Panc1 (cell line): ENCODE results near the gene SENP6. TPM values are rescaled to one million over a fixed set of nuclear protein-coding genes. Genes with fewer than 3 reads are reported as not detected.

Experiments
- ATAC-seq: fragments of 200-7000 bp; cut with Tn5 transposase; 2 replicates; pipeline ENCODE4 v1.9.1; 2020; ENCODE audit warnings: mild to moderate bottlenecking, moderate library complexity
- BruUV-seq: library from RNA; stranded (reverse); fragments of 400-500 nt; replicated peaks from 2 replicates; lab custom pipeline; 2021; lab: Mats Ljungman, UMichigan
- CTCF ChIA-PET: fragments of 300-600 bp; sonication (Branson Sonifier 250); formaldehyde crosslinking; loops from one replicate; lab custom pipeline; 2022; ENCODE audit warnings: antibody characterized with exemption; lab: Charles Lee
- POLR2A ChIA-PET: fragments of 300-600 bp; sonication (Branson Sonifier 250); formaldehyde crosslinking; loops from one replicate; lab custom pipeline; 2022; ENCODE audit warnings: antibody characterized with exemption; lab: Charles Lee
- DNase-seq: peaks from one replicate; pipeline ENCODE4 v3.0.0-alpha.2; 2010; ENCODE audit warnings: low read depth, low spot score
- H3K27ac ChIP-seq: 2 replicates; pipeline ENCODE4 v1.5.1; 2011; ENCODE audit warnings: mild to moderate bottlenecking, low read length, inconsistent platforms
- H3K27me3 ChIP-seq: fragments of 200-500 bp; sonication (Bioruptor generic); 2 replicates; pipeline ENCODE4 v1.6.0; 2014; ENCODE audit warnings: low read length, inconsistent platforms; ENCODE audit not compliant: control insufficient read depth, insufficient read depth
- H3K36me3 ChIP-seq: fragments of 200-500 bp; sonication (Bioruptor generic); 2 replicates; pipeline ENCODE4 v1.5.1; 2014; ENCODE audit warnings: inconsistent platforms, mild to moderate bottlenecking, low read length, moderate library complexity; ENCODE audit not compliant: control insufficient read depth, insufficient read depth
- H3K4me1 ChIP-seq: 2 replicates; pipeline ENCODE4 v1.5.1; 2011; ENCODE audit warnings: inconsistent platforms, mild to moderate bottlenecking, low read length, moderate library complexity; ENCODE audit not compliant: control insufficient read depth, insufficient read depth
- H3K4me3 ChIP-seq, 2 experiments: 2 replicates each; pipeline ENCODE4 v1.5.1; 2011 to 2012; ENCODE audit warnings: low read depth in 2 of 2, low read length in 2 of 2, mild to moderate bottlenecking in 2 of 2, inconsistent platforms in 1 of 2, moderate library complexity in 1 of 2
- H3K9me3 ChIP-seq: fragments of 200-500 bp; sonication (Bioruptor generic); 2 replicates; pipeline ENCODE4 v1.5.1; 2014; ENCODE audit warnings: low read depth, mild to moderate bottlenecking, inconsistent platforms, low read length, moderate library complexity; ENCODE audit not compliant: control insufficient read depth, insufficient read depth
- CTCF ChIP-seq: fragments of 450-650 bp; IDR thresholded peaks from 2 replicates; pipeline ENCODE4 v1.5.1; 2017; ENCODE audit warnings: mild to moderate bottlenecking
- POLR2AphosphoS5 ChIP-seq: IDR thresholded peaks from 2 replicates; pipeline ENCODE4 v1.6.1; 2012; ENCODE audit warnings: mild to moderate bottlenecking, low read depth, low read length, moderate library complexity
- SIN3A ChIP-seq: IDR thresholded peaks from 2 replicates; pipeline ENCODE4 v1.6.1; 2012; ENCODE audit warnings: low read depth, mild to moderate bottlenecking, low read length, moderate library complexity, borderline replicate concordance; ENCODE audit not compliant: insufficient read depth
- TCF7L2 ChIP-seq: IDR thresholded peaks from 2 replicates; pipeline ENCODE4 v1.6.1; 2011; ENCODE audit warnings: mild to moderate bottlenecking, low read depth, low read length, inconsistent platforms
- in situ Hi-C: cut with HindIII; loops from 2 replicates; pipeline ENCODE4 v1.10.0; 2016; ENCODE audit warnings: low sequenced_read_pairs, low pct_unique_long_range_greater_than_20kb
- intact Hi-C: fragments of 100-400 bp; cut with micrococcal nuclease; formaldehyde crosslinking; loops from one replicate; pipeline ENCODE4 v1.10.0; 2022; ENCODE audit not compliant: unreplicated experiment
- total RNA-seq: library from RNA; stranded (reverse); gene quantifications from one replicate; pipeline ENCODE4 v1.2.1, GENCODE V29; 2021; ENCODE audit not compliant: unreplicated experiment
- TF ChIP-seq, protein P1 (sequence below), 2 experiments: IDR thresholded peaks; 2 replicates each; pipeline ENCODE4 v1.6.1; 2011 to 2012; ENCODE audit warnings: low read depth in 2 of 2, control low read depth in 1 of 2, low read length in 1 of 2, mild to moderate bottlenecking in 1 of 2, moderate library complexity in 1 of 2; ENCODE audit not compliant: insufficient read depth in 1 of 2

Gene SENP6
- total RNA-seq, 1 experiment from 2014 or later = 58.7 TPM

GRCh38 chr6:75747152-75747992 lies 145.7 kb downstream of the SENP6 start:
- DNase-seq (no peak), ATAC-seq (no peak)
- H3K36me3 ChIP-seq = no peaks in the 10 kb centered on the region
- POLR2A ChIA-PET = no interaction called here
- in situ Hi-C loops (no loop called here), intact Hi-C loops (no loop called here)
- peaks cover 16% of the 10 kb centered on the region for H3K4me1 ChIP-seq
- no TSS peak for BruUV-seq
- no peak overlapping the region for H3K27ac ChIP-seq
- no peaks in the 10 kb centered on the region; the same call in 1 of the 2 replicates for H3K27me3 ChIP-seq
- TF ChIP-seq POLR2AphosphoS5 (no peak), SIN3A (no peak), TCF7L2 (no peak), CTCF (no peak)
- TF ChIP-seq, protein P1, sequence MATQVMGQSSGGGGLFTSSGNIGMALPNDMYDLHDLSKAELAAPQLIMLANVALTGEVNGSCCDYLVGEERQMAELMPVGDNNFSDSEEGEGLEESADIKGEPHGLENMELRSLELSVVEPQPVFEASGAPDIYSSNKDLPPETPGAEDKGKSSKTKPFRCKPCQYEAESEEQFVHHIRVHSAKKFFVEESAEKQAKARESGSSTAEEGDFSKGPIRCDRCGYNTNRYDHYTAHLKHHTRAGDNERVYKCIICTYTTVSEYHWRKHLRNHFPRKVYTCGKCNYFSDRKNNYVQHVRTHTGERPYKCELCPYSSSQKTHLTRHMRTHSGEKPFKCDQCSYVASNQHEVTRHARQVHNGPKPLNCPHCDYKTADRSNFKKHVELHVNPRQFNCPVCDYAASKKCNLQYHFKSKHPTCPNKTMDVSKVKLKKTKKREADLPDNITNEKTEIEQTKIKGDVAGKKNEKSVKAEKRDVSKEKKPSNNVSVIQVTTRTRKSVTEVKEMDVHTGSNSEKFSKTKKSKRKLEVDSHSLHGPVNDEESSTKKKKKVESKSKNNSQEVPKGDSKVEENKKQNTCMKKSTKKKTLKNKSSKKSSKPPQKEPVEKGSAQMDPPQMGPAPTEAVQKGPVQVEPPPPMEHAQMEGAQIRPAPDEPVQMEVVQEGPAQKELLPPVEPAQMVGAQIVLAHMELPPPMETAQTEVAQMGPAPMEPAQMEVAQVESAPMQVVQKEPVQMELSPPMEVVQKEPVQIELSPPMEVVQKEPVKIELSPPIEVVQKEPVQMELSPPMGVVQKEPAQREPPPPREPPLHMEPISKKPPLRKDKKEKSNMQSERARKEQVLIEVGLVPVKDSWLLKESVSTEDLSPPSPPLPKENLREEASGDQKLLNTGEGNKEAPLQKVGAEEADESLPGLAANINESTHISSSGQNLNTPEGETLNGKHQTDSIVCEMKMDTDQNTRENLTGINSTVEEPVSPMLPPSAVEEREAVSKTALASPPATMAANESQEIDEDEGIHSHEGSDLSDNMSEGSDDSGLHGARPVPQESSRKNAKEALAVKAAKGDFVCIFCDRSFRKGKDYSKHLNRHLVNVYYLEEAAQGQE (IDR thresholded peaks at IDR 0.05; ENCODE audit: insufficient read depth in 1 of 2, low read depth in 2 of 2, low read length in 1 of 2) = no peak
- H3K4me3 ChIP-seq = no peak overlapping the region
- CTCF ChIA-PET = no interaction called here
- H3K9me3 ChIP-seq = no peaks in the 10 kb centered on the region

DNA sequence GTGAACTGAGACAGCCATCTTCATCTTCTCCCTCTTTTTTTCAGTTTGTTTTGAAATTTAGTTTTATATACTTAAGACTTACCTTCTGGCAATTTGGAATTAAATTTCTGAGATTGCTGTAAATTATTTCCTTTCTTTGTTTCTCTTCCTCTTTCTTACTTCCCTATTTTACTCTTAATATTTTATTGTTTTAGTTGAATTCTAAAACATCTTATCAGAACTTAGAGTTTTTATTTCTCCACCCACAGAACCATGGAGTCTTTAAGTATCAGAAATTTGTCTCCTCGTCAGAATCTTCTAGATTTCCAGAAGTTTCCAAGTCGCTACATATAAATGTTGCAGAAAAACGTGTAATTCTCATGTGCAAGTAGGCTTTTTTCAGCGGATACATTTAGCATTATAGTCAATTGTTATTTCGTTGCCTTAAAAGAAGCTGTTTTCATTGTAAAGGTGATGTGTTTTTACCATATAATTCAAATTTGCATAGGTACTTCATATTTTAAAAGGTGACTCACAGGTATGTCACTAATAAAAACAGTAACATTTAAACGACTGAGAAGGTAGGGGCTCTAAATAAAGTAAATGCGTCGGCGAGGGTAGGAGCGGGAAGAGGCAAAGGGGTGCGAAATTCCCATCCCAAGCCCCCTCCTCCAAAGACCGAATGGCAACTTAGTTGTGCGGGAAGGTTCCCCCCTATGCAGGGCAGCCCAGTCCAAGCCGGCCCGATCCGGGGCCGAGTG lies 146.5 kb downstream of the SENP6 start:
- peak overlapping the region; percentile 76 to 90 for H3K4me3 ChIP-seq
- peaks cover 20% of the 10 kb centered on the region for H3K4me1 ChIP-seq
- peak; percentile 66 for ATAC-seq
- intact Hi-C loops (no loop called here), in situ Hi-C loops (no loop called here)
- ChIA-PET CTCF (no interaction called here), POLR2A (no interaction called here)
- TF ChIP-seq CTCF (no peak), POLR2AphosphoS5 (no peak)
- TSS peak; percentile 74 for BruUV-seq
- no peaks in the 10 kb centered on the region for H3K36me3 ChIP-seq
- no peak for DNase-seq
- H3K27me3 ChIP-seq = no peaks in the 10 kb centered on the region; the same call in 1 of the 2 replicates
- no peaks in the 10 kb centered on the region for H3K9me3 ChIP-seq
- peak overlapping the region; percentile 89 for H3K27ac ChIP-seq
